Measurements from ENCODE around the gene DCLK1. TPM values are rescaled to one million over a fixed set of nuclear protein-coding genes. Genes with fewer than 3 reads are reported as not detected.
A peak's percentile ranks its signal among the peaks of the same experiment; 100 is the strongest.

DCLK1 gene
- total RNA-seq, 1 donor from 2014 or later: under 0.01 TPM

DNA sequence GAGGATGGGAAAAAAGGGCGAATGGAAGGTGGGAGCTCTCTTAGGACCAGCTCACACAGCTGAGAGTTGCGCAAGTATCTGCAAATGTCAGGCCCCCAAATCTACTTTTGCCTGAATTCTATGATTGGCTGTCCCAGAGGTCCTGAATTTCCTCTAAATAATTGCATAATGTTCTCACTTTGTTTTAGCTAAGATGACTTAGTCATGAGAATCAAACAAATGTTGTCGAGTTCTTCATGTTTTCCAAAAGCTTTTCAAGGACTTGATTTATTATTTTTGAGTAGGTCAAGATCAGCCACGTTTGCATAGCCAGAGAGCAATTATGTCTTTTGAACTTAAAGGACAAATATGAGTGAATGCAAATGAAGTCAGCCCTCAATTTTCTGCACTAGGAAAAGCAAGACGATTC lies 408.1 kb downstream of the DCLK1 start:
- Histone ChIP-seq H3K36me3 (ENCODE audit: control insufficient read depth, insufficient read depth, low read length) (no peaks in the 10 kb centered on the region), H3K27me3 (ENCODE audit: control insufficient read depth, insufficient read depth, low read length) (peaks cover 3% of the 10 kb centered on the region), H3K4me3 (ENCODE audit: low read depth, low read length) (no peak overlapping the region)
- FAIRE-seq (no peak), DNase-seq (ENCODE audit: low read depth) (no peak)
- no peak for TF ChIP-seq CTCF (IDR thresholded peaks at IDR 0.05; ENCODE audit: insufficient read depth, low read length, severe bottlenecking)

GRCh38 chr13:35722458-35723052 lies 408.6 kb downstream of the DCLK1 start:
- Histone ChIP-seq H3K27me3 (ENCODE audit: control insufficient read depth, insufficient read depth, low read length) (peaks cover 3% of the 10 kb centered on the region), H3K4me3 (ENCODE audit: low read depth, low read length) (no peak overlapping the region), H3K36me3 (ENCODE audit: control insufficient read depth, insufficient read depth, low read length) (no peaks in the 10 kb centered on the region)
- TF ChIP-seq CTCF (IDR thresholded peaks at IDR 0.05; ENCODE audit: insufficient read depth, low read length, severe bottlenecking): no peak
- no peak for FAIRE-seq
- no peak for DNase-seq (ENCODE audit: low read depth)

GRCh38 chr13:35720690-35721554 lies 410.3 kb downstream of the DCLK1 start:
- no peak for FAIRE-seq
- peak overlapping the region; percentile 8 for H3K4me3 ChIP-seq (ENCODE audit: low read depth, low read length)
- H3K27me3 ChIP-seq (ENCODE audit: control insufficient read depth, insufficient read depth, low read length): no peaks in the 10 kb centered on the region
- DNase-seq (ENCODE audit: low read depth): peak; percentile 15
- H3K36me3 ChIP-seq (ENCODE audit: control insufficient read depth, insufficient read depth, low read length): no peaks in the 10 kb centered on the region
- peak; percentile 97 for TF ChIP-seq CTCF (IDR thresholded peaks at IDR 0.05; ENCODE audit: insufficient read depth, low read length, severe bottlenecking)

DNA sequence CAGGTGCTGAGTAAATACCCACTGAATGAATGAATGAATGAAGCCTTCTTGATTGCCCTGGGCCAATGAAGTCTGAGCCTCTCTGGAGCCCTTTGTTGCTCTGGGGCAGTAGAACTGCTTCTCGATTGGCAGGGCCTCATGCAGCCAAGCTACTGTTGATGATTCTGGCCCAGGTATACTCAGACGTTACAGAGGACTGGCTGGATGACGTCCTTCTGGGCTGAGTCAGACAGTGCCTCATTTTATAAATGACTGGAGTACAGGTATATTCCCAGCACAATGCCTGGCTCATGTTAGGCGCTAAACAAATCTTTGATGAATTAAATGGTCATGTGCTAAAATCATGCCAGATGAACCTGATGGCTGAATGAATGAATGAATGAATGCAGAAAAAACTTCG lies 410.9 kb downstream of the DCLK1 start:
- FAIRE-seq: no peak
- peak; percentile 79 for DNase-seq (ENCODE audit: low read depth)
- no peaks in the 10 kb centered on the region for H3K36me3 ChIP-seq (ENCODE audit: control insufficient read depth, insufficient read depth, low read length)
- no peak overlapping the region for H3K4me3 ChIP-seq (ENCODE audit: low read depth, low read length)
- no peaks in the 10 kb centered on the region for H3K27me3 ChIP-seq (ENCODE audit: control insufficient read depth, insufficient read depth, low read length)
- no peak for TF ChIP-seq CTCF (IDR thresholded peaks at IDR 0.05; ENCODE audit: insufficient read depth, low read length, severe bottlenecking)

Other genes with a start within 250 kb of the DCLK1 start
- 0.38 and 0.53 TPM in 2 replicates for gene SOHLH2, start 83.2 kb upstream of the DCLK1 start, total RNA-seq
- 1.5 and 1.8 TPM in 2 replicates for gene CCDC169, start 166.4 kb upstream of the DCLK1 start, total RNA-seq
- 62.1 and 73.1 TPM in 2 replicates for gene SPART, start 215.0 kb upstream of the DCLK1 start, total RNA-seq